WTC11 (cell line): ENCODE data around the gene SORCS2.

Source experiments
- CREB1 ChIP-seq: sonication (generic); formaldehyde crosslinking; IDR thresholded peaks from 2 replicates; pipeline ENCODE4 v1.8.0; 2023; ENCODE audit warnings: mild to moderate bottlenecking, missing genetic modification reagents
- CTCF ChIP-seq: fragments of 200-600 bp; IDR thresholded peaks from 2 replicates; pipeline ENCODE4 v1.8.0; 2022; ENCODE audit warnings: antibody characterized with exemption
- ETV6 ChIP-seq: sonication (generic); formaldehyde crosslinking; IDR thresholded peaks from 2 replicates; pipeline ENCODE4 v1.8.1; 2022; ENCODE audit warnings: mild to moderate bottlenecking, missing genetic modification reagents
- FOXJ3 ChIP-seq: sonication (generic); formaldehyde crosslinking; IDR thresholded peaks from 2 replicates; pipeline ENCODE4 v1.9.0; 2021; ENCODE audit warnings: missing genetic modification reagents, mild to moderate bottlenecking, borderline replicate concordance
- JAZF1 ChIP-seq: fragments of 250-450 bp; sonication (Bioruptor Pico); IDR thresholded peaks from 2 replicates; pipeline ENCODE4 v1.9.0; 2021; ENCODE audit warnings: moderate library complexity, mild to moderate bottlenecking, inconsistent platforms
- MAX ChIP-seq: sonication (generic); formaldehyde crosslinking; IDR thresholded peaks from 2 replicates; pipeline ENCODE4 v1.8.0; 2022; ENCODE audit warnings: mild to moderate bottlenecking, missing genetic modification reagents
- NR1H2 ChIP-seq: sonication (generic); formaldehyde crosslinking; IDR thresholded peaks from 2 replicates; pipeline ENCODE4 v1.9.0; 2021; ENCODE audit warnings: mild to moderate bottlenecking, moderate library complexity, missing genetic modification reagents
- NR2C2 ChIP-seq: sonication (generic); formaldehyde crosslinking; IDR thresholded peaks from 2 replicates; pipeline ENCODE4 v1.8.0; 2022; ENCODE audit warnings: mild to moderate bottlenecking, missing genetic modification reagents
- NR3C1 ChIP-seq: sonication (generic); formaldehyde crosslinking; conservative IDR thresholded peaks from 2 replicates; pipeline ENCODE4 v1.8.1; 2023; ENCODE audit warnings: low read depth, mild to moderate bottlenecking, missing genetic modification reagents
- ZNF121 ChIP-seq: sonication (generic); formaldehyde crosslinking; IDR thresholded peaks from 2 replicates; pipeline ENCODE4 v1.8.0; 2023; ENCODE audit warnings: missing genetic modification reagents
- ZNF138 ChIP-seq: sonication (generic); formaldehyde crosslinking; conservative IDR thresholded peaks from 2 replicates; pipeline ENCODE4 v1.8.1; 2022; ENCODE audit warnings: mild to moderate bottlenecking, moderate library complexity, missing genetic modification reagents

GRCh38 chr4:7399440-7400234 lies 207.3 kb downstream of the SORCS2 start:
- no peak for TF ChIP-seq NR2C2 (CRISPR knock-in tag)
- no peak for TF ChIP-seq ZNF121 (CRISPR knock-in tag)
- no peak for TF ChIP-seq NR3C1 (CRISPR knock-in tag)
- no peak for TF ChIP-seq CREB1 (CRISPR knock-in tag)
- no peak for TF ChIP-seq ZNF138 (CRISPR knock-in tag)
- no peak for TF ChIP-seq ETV6 (CRISPR knock-in tag)
- TF ChIP-seq CTCF, result no peak
- TF ChIP-seq FOXJ3 (CRISPR knock-in tag), result no peak
- no peak for TF ChIP-seq MAX (CRISPR knock-in tag)
- no peak for TF ChIP-seq JAZF1 (CRISPR knock-in tag)
- no peak for TF ChIP-seq NR1H2
